Peyer's patch (tissue), 4 donors: Measurements from ENCODE around the gene C11orf16. TPM values are rescaled to one million over a fixed set of nuclear protein-coding genes. Genes with fewer than 3 reads are reported as not detected.

Experiments
- DNase-seq, 3 donors: peaks; one replicate each; pipeline ENCODE4 v3.0.0-alpha.2; 2017 to 2019
- H3K27ac ChIP-seq, 4 donors: fragments of 200-600 bp; sonication (generic); one replicate each; pipeline ENCODE4 v1.5.1; 2016 to 2019
- H3K27me3 ChIP-seq, 2 donors: fragments of 200-600 bp; sonication (generic); one replicate each; pipeline ENCODE4 v1.5.1; 2019
- H3K36me3 ChIP-seq, 3 donors: fragments of 200-600 bp; sonication (generic); one replicate each; pipeline ENCODE4 v1.5.1; 2016 to 2019
- H3K4me1 ChIP-seq, 4 donors: fragments of 200-600 bp; sonication (generic); one replicate each; pipeline ENCODE4 v1.5.1; 2016 to 2019
- H3K4me3 ChIP-seq, 4 donors: fragments of 200-600 bp; sonication (generic); 1 replicate in 3 of 4; 2 replicates in 1 of 4; pipeline ENCODE4 v1.5.1; 2016 to 2019; ENCODE audit warnings: mild to moderate bottlenecking in 1 of 4
- H3K9me3 ChIP-seq, 4 donors: fragments of 200-600 bp; sonication (generic); one replicate each; pipeline ENCODE4 v1.5.1; 2016 to 2019; ENCODE audit warnings: mild to moderate bottlenecking in 1 of 4
- POLR2A ChIP-seq, 2 donors: fragments of 450-650 bp; IDR thresholded peaks; one replicate each; pipeline ENCODE4 v1.5.1; 2017; ENCODE audit warnings: antibody characterized with exemption in 2 of 2, mild to moderate bottlenecking in 2 of 2, moderate library complexity in 2 of 2
- total RNA-seq, 4 donors: library from RNA; depleted of rRNA; stranded (reverse); fragments of >200 nt; gene quantifications; one replicate each; pipeline ENCODE4 v1.1.0, GENCODE V29; 2016
- TF ChIP-seq, protein P1 (sequence below), 6 experiments: fragments of 450-650 bp in 4 of 6; fragments of 200-600 bp in 2 of 6; sonication (generic) in 1 of 6; IDR thresholded peaks; one replicate each; pipeline ENCODE4 v1.5.1; 2017 to 2019; ENCODE audit warnings: antibody characterized with exemption in 6 of 6, mild to moderate bottlenecking in 3 of 6, moderate library complexity in 1 of 6

Gene C11orf16
- total RNA-seq, 4 donors from 2014 or later, result not detected

DNA sequence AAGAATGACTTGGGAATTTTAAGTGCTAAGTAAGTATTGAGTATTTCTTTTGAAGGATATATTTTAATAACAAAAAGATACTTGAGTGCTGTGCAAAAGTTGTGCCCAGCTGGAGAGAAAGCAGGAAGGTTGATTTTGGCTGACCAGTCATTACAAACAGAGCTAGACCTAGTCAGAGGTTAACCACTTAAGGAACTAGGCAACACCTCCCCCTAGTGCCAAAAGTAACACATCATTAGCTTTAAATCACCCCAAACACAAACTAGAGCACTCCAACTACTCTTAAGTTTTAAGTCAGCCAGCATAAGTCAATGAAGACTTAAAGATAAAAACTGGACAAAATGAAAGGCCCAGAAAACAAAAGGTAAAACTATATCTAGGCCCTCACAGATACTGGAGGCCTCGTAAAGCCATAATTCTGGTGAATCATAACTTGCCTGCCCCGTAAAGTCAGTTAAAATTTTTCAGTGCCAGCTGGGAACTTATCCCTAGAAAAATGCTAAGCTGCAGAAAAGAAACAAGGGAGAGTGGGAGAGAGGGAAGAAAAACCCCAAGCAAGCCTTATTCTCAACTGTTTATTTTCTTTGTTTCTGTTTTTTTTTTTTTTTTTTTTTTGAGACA is 26.9 kb upstream of the C11orf16 start:
- Histone ChIP-seq H3K27me3 (no peaks in the 10 kb centered on the region), H3K4me3 (peak overlapping the region in 1 of 4 donors; percentile 0), H3K36me3 (peaks cover 0 to 25% (median 0%) of the 10 kb centered on the region in 3 donors), H3K9me3 (no peaks in the 10 kb centered on the region), H3K4me1 (peaks cover 0 to 35% (median 9%) of the 10 kb centered on the region in 4 donors), H3K27ac (peak overlapping the region in 2 of 4 donors; percentile 44 to 45)
- no peak for TF ChIP-seq POLR2A (IDR thresholded peaks at IDR 0.05)
- TF ChIP-seq, protein P1, sequence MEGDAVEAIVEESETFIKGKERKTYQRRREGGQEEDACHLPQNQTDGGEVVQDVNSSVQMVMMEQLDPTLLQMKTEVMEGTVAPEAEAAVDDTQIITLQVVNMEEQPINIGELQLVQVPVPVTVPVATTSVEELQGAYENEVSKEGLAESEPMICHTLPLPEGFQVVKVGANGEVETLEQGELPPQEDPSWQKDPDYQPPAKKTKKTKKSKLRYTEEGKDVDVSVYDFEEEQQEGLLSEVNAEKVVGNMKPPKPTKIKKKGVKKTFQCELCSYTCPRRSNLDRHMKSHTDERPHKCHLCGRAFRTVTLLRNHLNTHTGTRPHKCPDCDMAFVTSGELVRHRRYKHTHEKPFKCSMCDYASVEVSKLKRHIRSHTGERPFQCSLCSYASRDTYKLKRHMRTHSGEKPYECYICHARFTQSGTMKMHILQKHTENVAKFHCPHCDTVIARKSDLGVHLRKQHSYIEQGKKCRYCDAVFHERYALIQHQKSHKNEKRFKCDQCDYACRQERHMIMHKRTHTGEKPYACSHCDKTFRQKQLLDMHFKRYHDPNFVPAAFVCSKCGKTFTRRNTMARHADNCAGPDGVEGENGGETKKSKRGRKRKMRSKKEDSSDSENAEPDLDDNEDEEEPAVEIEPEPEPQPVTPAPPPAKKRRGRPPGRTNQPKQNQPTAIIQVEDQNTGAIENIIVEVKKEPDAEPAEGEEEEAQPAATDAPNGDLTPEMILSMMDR (IDR thresholded peaks at IDR 0.05), result peak in 5 of 6 experiments; percentile 25 to 75 (median 62)
- peak in 1 of 3 donors; percentile 48 for DNase-seq

DNA sequence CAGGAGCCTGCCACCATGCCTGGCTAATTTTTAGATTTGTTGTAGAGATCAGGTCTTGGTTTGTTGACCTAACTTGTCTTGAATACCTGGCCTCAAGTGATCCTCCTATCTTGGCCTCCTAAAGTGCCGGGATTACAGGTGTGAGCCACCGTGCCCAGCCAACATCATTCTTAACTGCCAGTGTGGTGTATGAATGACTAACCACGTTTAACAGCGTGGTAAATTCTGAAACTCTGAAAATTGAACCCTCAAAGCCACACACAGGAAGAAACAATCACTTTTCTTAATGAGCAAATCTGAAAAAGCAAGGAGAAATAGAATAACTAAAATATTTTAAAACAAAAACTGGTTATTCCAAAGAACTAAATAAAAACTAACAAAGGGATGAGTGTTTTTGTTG is 24.1 kb upstream of the C11orf16 start:
- Histone ChIP-seq H3K27me3 (no peaks in the 10 kb centered on the region), H3K4me3 (no peak overlapping the region), H3K4me1 (peaks cover 0 to 19% (median 0%) of the 10 kb centered on the region in 4 donors), H3K9me3 (no peaks in the 10 kb centered on the region), H3K27ac (no peak overlapping the region), H3K36me3 (peaks cover 0 to 53% (median 0%) of the 10 kb centered on the region in 3 donors)
- no peak for DNase-seq
- TF ChIP-seq POLR2A (IDR thresholded peaks at IDR 0.05), result no peak
- TF ChIP-seq, protein P1 (IDR thresholded peaks at IDR 0.05), result no peak

DNA sequence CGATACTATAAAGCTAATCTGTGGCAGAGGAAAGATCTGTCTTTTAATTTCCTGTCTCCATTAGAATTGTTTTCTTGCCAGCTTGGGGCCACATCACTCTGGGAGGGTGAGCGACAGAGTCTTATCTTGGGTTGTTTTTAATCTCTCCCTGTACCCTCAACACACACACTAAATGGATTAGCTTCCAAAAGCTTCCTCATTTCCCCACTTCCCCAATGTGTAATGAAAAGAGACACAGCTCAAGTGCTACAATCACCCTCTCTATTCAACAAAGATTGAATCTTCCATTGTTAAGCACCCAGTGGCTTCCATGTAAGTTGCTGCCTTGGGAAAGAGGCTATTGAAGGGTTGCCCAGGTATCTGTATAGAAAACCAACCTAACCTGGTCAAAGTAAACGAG is 16.1 kb upstream of the C11orf16 start:
- Histone ChIP-seq H3K9me3 (no peaks in the 10 kb centered on the region), H3K27ac (no peak overlapping the region), H3K4me1 (no peaks in the 10 kb centered on the region), H3K36me3 (peaks cover 0 to 62% (median 0%) of the 10 kb centered on the region in 3 donors), H3K27me3 (no peaks in the 10 kb centered on the region), H3K4me3 (no peak overlapping the region)
- no peak for DNase-seq
- no peak for TF ChIP-seq POLR2A (IDR thresholded peaks at IDR 0.05)
- TF ChIP-seq, protein P1 (IDR thresholded peaks at IDR 0.05), result no peak

DNA sequence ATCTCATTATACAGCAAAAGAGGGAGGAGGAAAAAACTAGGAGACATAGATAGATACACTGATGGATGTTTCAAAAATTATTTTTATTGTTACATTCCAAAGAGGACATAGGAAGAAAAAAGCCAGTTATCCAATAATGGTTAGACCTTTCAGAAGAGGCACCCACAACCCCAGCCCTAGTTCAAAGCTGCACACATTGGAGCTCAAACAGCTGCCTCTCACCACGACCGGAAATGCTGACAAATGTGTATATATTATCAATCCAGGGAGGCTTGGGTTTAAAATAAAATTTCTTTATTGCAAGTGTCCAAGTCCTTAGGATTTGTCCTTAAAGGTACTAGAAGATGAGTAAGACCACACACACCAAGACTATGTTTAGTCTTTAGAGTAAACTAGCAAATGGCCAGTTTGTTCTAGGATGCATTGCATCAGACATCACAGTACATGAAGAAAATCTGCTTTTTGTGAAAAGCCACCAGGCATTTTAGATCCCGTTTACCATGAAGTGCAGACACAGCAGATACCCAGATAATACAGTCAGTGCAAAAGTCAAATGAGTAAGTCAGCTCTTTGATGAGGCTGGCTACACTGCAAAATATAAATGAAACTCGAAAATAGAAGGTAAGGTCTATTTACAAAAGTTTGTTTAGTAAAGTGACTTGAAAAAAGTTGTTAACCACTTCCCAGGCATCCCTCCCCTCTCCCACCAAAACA is 14.6 kb upstream of the C11orf16 start:
- TF ChIP-seq, protein P1 (IDR thresholded peaks at IDR 0.05), result no peak
- TF ChIP-seq POLR2A (IDR thresholded peaks at IDR 0.05), result no peak
- Histone ChIP-seq H3K27me3 (no peaks in the 10 kb centered on the region), H3K4me3 (no peak overlapping the region), H3K4me1 (no peaks in the 10 kb centered on the region), H3K27ac (no peak overlapping the region), H3K9me3 (no peaks in the 10 kb centered on the region), H3K36me3 (peaks cover 0 to 47% (median 0%) of the 10 kb centered on the region in 3 donors)
- no peak for DNase-seq

DNA sequence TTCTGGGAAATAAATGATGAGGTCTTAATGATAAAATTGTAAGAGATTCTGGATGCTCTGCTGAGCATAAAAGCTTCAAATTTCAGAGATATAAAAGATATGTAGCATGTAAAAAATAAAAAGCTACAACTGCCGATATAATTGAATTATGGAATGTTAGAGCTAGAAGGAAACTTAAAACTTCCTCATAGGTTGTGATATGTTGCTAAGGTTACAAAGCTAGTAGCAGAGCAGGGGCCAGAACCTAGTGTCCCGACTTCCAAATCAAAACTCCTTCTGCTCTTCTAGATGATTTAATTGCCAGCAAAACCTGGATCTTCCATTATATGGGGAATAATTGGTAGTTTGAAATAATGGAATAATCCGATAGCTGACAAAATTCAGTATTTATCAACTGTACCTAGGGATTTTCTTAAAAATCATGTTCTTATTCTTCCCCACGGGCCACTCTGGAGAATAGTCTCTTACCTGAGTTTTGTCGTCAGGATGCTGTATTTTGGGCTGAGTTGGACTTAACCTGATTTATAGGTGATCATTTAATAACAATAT is 9.8 kb upstream of the C11orf16 start, which contains the start of gene ASCL3:
Gene ASCL3, minus strand, starts transcription at position 499 of the 549 bp plus-strand sequence. CDS start 4,855 bp downstream, outside the sequence.
- Histone ChIP-seq H3K27ac (no peak within 1 kb of the TSS), H3K9me3 (no peaks in the 10 kb centered on the region), H3K4me1 (no peaks in the 10 kb centered on the region), H3K4me3 (no peak within 1 kb of the TSS), H3K36me3 (peaks cover 0 to 5% (median 0%) of the 10 kb centered on the region in 3 donors), H3K27me3 (no peaks in the 10 kb centered on the region)
- DNase-seq, result no peak
- TF ChIP-seq, protein P1 (IDR thresholded peaks at IDR 0.05), result no peak
- TF ChIP-seq POLR2A (IDR thresholded peaks at IDR 0.05), result no peak
